Esophagus squamous epithelium (tissue), 4 donors: ENCODE measurements around the gene MYL6.
"Not testable (repeated sequence)": the region's sequence is repeated elsewhere in the genome, so short reads cannot be mapped to it uniquely, and the experiment has no call there.

ENCODE experiments used
- CTCF ChIP-seq, 6 experiments: fragments of 450-650 bp in 4 of 6; fragments of 200-600 bp in 2 of 6; sonication (generic) in 2 of 6; IDR thresholded peaks; one replicate each; pipeline ENCODE4 v1.5.1; 2016 to 2019; ENCODE audit warnings: antibody characterized with exemption in 6 of 6, mild to moderate bottlenecking in 4 of 6, moderate library complexity in 4 of 6
- POLR2A ChIP-seq, 4 donors: fragments of 450-650 bp; IDR thresholded peaks; one replicate each; pipeline ENCODE4 v1.6.1; 2017; ENCODE audit warnings: antibody characterized with exemption in 4 of 4, mild to moderate bottlenecking in 4 of 4, moderate library complexity in 3 of 4

DNA sequence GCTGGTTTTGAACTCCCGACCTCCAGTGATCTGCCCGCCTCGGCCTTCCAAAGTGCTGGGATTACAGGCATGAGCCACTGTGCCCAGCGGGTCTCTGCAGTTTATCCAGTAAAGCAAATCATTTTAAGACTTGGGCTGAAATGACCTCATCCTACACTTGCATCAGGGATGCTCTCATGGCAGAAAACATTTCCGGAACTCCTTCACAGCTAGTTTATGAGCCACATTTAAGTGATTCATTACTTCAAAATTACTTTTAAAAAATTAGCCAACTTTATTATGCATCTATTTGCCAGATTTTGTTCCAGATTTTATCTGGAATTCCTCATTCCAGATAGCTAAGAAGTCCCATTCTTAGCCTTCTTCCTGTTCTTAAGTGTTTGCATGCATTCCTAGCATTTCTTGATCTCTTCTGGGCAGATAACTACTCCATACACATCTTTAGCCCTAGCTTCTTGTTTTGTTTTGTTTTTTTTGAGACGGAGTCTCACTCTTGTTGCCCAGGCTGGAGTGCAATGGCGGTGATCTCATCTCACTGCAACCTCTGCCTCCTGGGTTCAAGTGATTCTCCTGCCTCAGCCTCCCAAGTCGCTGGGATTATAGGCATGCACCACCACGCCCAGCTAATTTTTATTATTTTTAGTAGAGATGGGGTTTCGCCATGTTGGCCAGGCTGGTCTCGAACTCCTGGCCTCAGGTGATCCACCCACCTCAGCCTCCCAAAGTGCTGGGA is 38.8 kb downstream of the MYL6 start:
- TF ChIP-seq CTCF, POLR2A (IDR thresholded peaks at IDR 0.05): not testable (repeated sequence)
